Measurements from ENCODE around the gene POU5F1. TPM values are rescaled to one million over a fixed set of nuclear protein-coding genes. Genes with fewer than 3 reads are reported as not detected.

Gene POU5F1
- total RNA-seq, 4 donors from 2014 or later, result 1.2 to 9.8 TPM; not detected in 2

- 76 to 83% methylated on average over 25 to 26 of the region's 26 CpGs for WGBS, 2 donors
- TF ChIP-seq EP300 (IDR thresholded peaks at IDR 0.05), result no peak
- no peak for TF ChIP-seq POLR2A (IDR thresholded peaks at IDR 0.05)
- no peak for TF ChIP-seq CTCF (IDR thresholded peaks at IDR 0.05)
- peaks cover 0 to 42% (median 2%) of the 10 kb centered on the region in 4 donors for H3K4me1 ChIP-seq
Observed at GRCh38 chr6:31120151-31120915, 50.1 kb downstream of the POU5F1 start, which contains the start of gene CDSN. Gene CDSN (minus strand): TSS chr6:31120446. CDS start chr6:31120419, 27 bp downstream.

DNA sequence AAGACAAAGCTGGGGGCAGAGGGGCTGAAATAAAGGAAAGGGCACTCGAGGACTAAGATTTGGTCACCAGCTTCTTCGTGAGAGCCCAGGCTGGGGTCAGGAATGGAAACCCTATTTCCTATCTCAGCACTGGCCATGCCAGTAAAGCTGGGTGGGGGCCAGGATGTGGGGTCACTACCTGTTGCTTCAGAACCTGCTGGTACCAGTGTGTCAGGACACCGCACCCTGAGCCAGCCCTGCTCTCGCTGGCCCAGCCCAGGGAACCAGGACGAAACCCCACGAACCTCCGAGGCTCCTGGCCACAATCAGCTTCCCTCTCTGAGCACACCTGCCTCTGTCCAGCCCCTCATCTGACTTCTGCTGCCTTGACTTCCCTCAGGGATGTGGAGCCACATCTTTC, 52.3 kb downstream of the POU5F1 start:
- no peak for DNase-seq (ENCODE audit: low spot score in 2 of 2)
- no peak overlapping the region for H3K4me3 ChIP-seq
- H3K36me3 ChIP-seq, result no peaks in the 10 kb centered on the region
- TF ChIP-seq EP300 (IDR thresholded peaks at IDR 0.05) (no peak), CTCF (IDR thresholded peaks at IDR 0.05) (no peak), POLR2A (IDR thresholded peaks at IDR 0.05) (no peak)
- WGBS, 2 donors, result 79 to 81% methylated on average over 7 of the region's 7 CpGs
- H3K4me1 ChIP-seq, result peaks cover 0 to 53% (median 15%) of the 10 kb centered on the region in 4 donors
- no peak overlapping the region for H3K27ac ChIP-seq
- H3K27me3 ChIP-seq, result no peaks in the 10 kb centered on the region
- no peaks in the 10 kb centered on the region for H3K9me3 ChIP-seq

More at GRCh38 chr6:31120151-31120915, 50.1 kb downstream of the POU5F1 start, which contains the start of gene CDSN:
- no peaks in the 10 kb centered on the region for H3K9me3 ChIP-seq
- DNase-seq (ENCODE audit: low spot score in 2 of 2), result no peak
- no peak within 1 kb of the TSS for H3K27ac ChIP-seq
- no peaks in the 10 kb centered on the region for H3K36me3 ChIP-seq
- H3K27me3 ChIP-seq, result no peaks in the 10 kb centered on the region
- no peak within 1 kb of the TSS for H3K4me3 ChIP-seq

- WGBS, 2 donors, result 69 to 77% methylated on average over 14 to 17 of the region's 19 CpGs
- peak overlapping the region in 1 of 4 donors; percentile 28 for H3K4me3 ChIP-seq
- TF ChIP-seq CTCF (IDR thresholded peaks at IDR 0.05) (no peak), EP300 (IDR thresholded peaks at IDR 0.05) (peak in 1 of 2 donors; percentile 20)
- peaks cover 0 to 40% (median 15%) of the 10 kb centered on the region in 4 donors for H3K4me1 ChIP-seq
- H3K27me3 ChIP-seq, result no peaks in the 10 kb centered on the region
- H3K9me3 ChIP-seq, result no peaks in the 10 kb centered on the region
- no peaks in the 10 kb centered on the region for H3K36me3 ChIP-seq
- DNase-seq (ENCODE audit: low spot score in 2 of 2), result peak in 1 of 2 donors; percentile 23
- H3K27ac ChIP-seq, result peak overlapping the region in 2 of 4 donors; percentile 17 to 59
Observed at GRCh38 chr6:31116661-31117385, 53.7 kb downstream of the POU5F1 start.

- no peaks in the 10 kb centered on the region for H3K27me3 ChIP-seq
- no peaks in the 10 kb centered on the region for H3K9me3 ChIP-seq
- no peaks in the 10 kb centered on the region for H3K36me3 ChIP-seq
- TF ChIP-seq CTCF (IDR thresholded peaks at IDR 0.05) (no peak), POLR2A (IDR thresholded peaks at IDR 0.05) (no peak), EP300 (IDR thresholded peaks at IDR 0.05) (no peak)
- 91 to 96% methylated on average over 12 of the region's 12 CpGs for WGBS, 2 donors
- no peak overlapping the region for H3K4me3 ChIP-seq
- peaks cover 0 to 40% (median 15%) of the 10 kb centered on the region in 4 donors for H3K4me1 ChIP-seq
- DNase-seq (ENCODE audit: low spot score in 2 of 2), result no peak
- no peak overlapping the region for H3K27ac ChIP-seq
Observed at GRCh38 chr6:31115941-31116560, 54.4 kb downstream of the POU5F1 start.

Measured in tibial nerve (tissue), 4 donors.